ENCODE data around the gene LIPG.

Gene LIPG

GRCh38 chr18:49638891-49639557, 77.2 kb downstream of the LIPG start:
- ATAC-seq = no peak

GRCh38 chr18:49639643-49640391, 78.0 kb downstream of the LIPG start:
- ATAC-seq (no peak), DNase-seq (no peak)

More at GRCh38 chr18:49638891-49639557, 77.2 kb downstream of the LIPG start:
- no peak for DNase-seq

DNA sequence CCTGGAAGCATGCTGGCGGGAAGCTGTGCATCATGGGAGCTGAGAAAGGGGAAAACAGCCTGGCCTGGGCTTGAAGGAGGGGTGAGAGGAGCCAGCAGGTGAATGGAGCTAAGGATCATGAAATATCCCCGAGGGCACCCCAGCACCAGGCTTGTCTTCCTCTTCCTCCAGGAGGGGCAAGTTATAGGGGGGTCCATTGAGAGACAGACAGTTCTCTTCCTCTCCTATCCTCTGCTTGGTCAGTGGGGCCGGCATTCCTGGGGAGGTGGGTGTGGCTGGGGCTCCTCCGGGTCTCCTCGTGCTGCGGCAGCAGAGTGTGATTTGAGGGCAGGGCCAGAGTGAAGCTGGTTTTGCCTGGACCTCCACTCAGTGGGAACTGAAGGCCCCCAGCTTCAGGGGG, 78.9 kb downstream of the LIPG start:
- ATAC-seq (no peak), DNase-seq (no peak)

GRCh38 chr18:49645196-49645595, 83.3 kb downstream of the LIPG start:
- no peak for ATAC-seq
- DNase-seq = no peak

DNA sequence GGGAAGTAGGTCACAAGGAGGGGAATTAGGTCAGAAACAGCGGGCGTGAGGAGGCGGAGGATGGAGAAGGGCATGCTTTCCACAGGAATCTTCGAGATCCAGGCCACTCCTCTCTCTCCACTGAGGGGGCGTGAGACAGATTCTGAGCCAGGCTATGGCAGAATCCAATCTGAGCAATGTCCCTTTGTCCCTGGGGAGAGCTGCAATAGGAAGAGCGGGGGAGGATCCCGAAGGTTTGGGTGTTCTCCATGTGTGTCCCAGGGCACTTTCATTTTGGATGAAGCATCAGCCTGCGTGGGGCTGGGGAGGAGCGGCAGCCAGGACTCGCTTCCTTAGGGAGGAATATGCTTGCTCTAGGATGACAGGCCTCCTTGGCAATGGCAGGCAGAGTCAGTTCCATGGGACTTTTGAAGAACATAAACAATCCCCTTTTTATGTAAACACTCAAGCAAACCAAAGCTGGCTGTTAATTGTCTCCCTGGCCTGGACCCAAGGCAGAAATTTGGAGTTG, 84.0 kb downstream of the LIPG start:
- DNase-seq = no peak
- no peak for ATAC-seq

- no peak for ATAC-seq
- DNase-seq = no peak
Measured at GRCh38 chr18:49646873-49647272, 85.0 kb downstream of the LIPG start.

GRCh38 chr18:49647496-49648168, 85.8 kb downstream of the LIPG start:
- no peak for ATAC-seq
- no peak for DNase-seq

- ATAC-seq (no peak), DNase-seq (no peak)
Measured at GRCh38 chr18:49648326-49648725, 86.5 kb downstream of the LIPG start.

All from stimulated activated naive CD8-positive, alpha-beta T cell treated with anti-CD3 and anti-CD28 coated beads, Interleukin-15, Interleukin-2, amounts not matched to agents 100 U/mL and 50 U/mL, for 24 hours (primary cell).